GM12878 (cell line): ENCODE data around the gene RB1.

ENCODE experiments used
- ATF2 ChIP-seq: IDR thresholded peaks from 2 replicates; pipeline ENCODE4 v1.6.1; 2012; ENCODE audit warnings: low read length, inconsistent platforms
- BACH1 ChIP-seq: fragments of 450-650 bp; IDR thresholded peaks from 2 replicates; pipeline ENCODE4 v1.6.1; 2017; ENCODE audit warnings: mild to moderate bottlenecking, borderline replicate concordance
- CHD2 ChIP-seq: IDR thresholded peaks from 2 replicates; pipeline ENCODE4 v1.6.1; 2011; ENCODE audit warnings: low read depth, low read length, improper control_type of control experiment, borderline replicate concordance
- CTCF ChIP-seq, 3 experiments: IDR thresholded peaks in 2 of 3; conservative IDR thresholded peaks in 1 of 3; 2 replicates each; pipeline ENCODE4 v1.5.1; 2011; ENCODE audit warnings: low read depth in 3 of 3, low read length in 3 of 3, mild to moderate bottlenecking in 3 of 3, control low read depth in 2 of 3, moderate library complexity in 2 of 3, inconsistent platforms in 1 of 3, mixed read lengths in 1 of 3; ENCODE audit not compliant: control insufficient read depth in 2 of 3, insufficient read depth in 1 of 3; ENCODE audit errors: extremely low read depth in 1 of 3
- DPF2 ChIP-seq: fragments of 450-650 bp; IDR thresholded peaks from 2 replicates; pipeline ENCODE4 v1.6.1; 2017; ENCODE audit warnings: mild to moderate bottlenecking
- EP300 ChIP-seq, 2 experiments: fragments of 150-350 bp in 1 of 2; IDR thresholded peaks; 2 replicates each; pipeline ENCODE4 v1.6.1; 2011 to 2012; ENCODE audit warnings: low read depth in 2 of 2, low read length in 2 of 2, borderline replicate concordance in 1 of 2, improper control_type of control experiment in 1 of 2, inconsistent platforms in 1 of 2; ENCODE audit not compliant: control insufficient read depth in 1 of 2
- EZH2 ChIP-seq: IDR thresholded peaks from 2 replicates; pipeline ENCODE4 v1.6.1; 2012; ENCODE audit warnings: low read depth, mild to moderate bottlenecking, control low read depth, inconsistent platforms, low read length, borderline replicate concordance; ENCODE audit not compliant: control insufficient read depth
- GATAD2B ChIP-seq: fragments of 450-650 bp; conservative IDR thresholded peaks from 2 replicates; pipeline ENCODE4 v1.6.1; 2017; ENCODE audit warnings: low read depth, mild to moderate bottlenecking, moderate library complexity
- POU2F2 ChIP-seq: IDR thresholded peaks from 3 replicates; pipeline ENCODE4 v1.6.1; 2011; ENCODE audit warnings: low read depth, mild to moderate bottlenecking, low read length, borderline replicate concordance
- RAD21 ChIP-seq: IDR thresholded peaks from 2 replicates; pipeline ENCODE4 v1.6.1; 2011; ENCODE audit warnings: mild to moderate bottlenecking, low read depth, low read length, moderate library complexity; ENCODE audit not compliant: insufficient read depth
- RBBP5 ChIP-seq: fragments of 200-600 bp; sonication (generic); conservative IDR thresholded peaks from 2 replicates; pipeline ENCODE4 v1.6.1; 2016

- TF ChIP-seq GATAD2B (peak; percentile 92), CTCF (IDR thresholded peaks at IDR 0.05 in 2 of 3, conservative IDR thresholded peaks at IDR 0.05 in 1 of 3; ENCODE audit: control insufficient read depth in 2 of 3, extremely low read depth in 1 of 3, insufficient read depth in 1 of 3, low read depth in 3 of 3, low read length in 3 of 3) (0 out of 6 replicates have a peak, but pooled peaks of 1 of the 3 experiments have one; percentile 5), POU2F2 (0 out of 3 replicates have a peak, but pooled peaks have one; percentile 52), BACH1 (peak; percentile 69), EP300 (IDR thresholded peaks at IDR 0.05; ENCODE audit: borderline replicate concordance in 1 of 2, control insufficient read depth in 1 of 2, low read depth in 2 of 2, low read length in 2 of 2) (no peak), EZH2 (no peak), DPF2 (peak; percentile 91), RBBP5 (no peak), RAD21 (no peak), CHD2 (no peak; the same call in 1 of the 2 replicates), ATF2 (0 out of 2 replicates have a peak, but pooled peaks have one; percentile 12)
Observed at GRCh38 chr13:48303359-48304142, at the start of gene RB1.
